ENCODE results near the gene ST3GAL4.
A peak's percentile ranks its signal among the peaks of the same experiment; 100 is the strongest.
"Not testable (repeated sequence)": the region's sequence is repeated elsewhere in the genome, so short reads cannot be mapped to it uniquely, and the experiment has no call there.

Gene ST3GAL4

GRCh38 chr11:126363706-126364248, 8.3 kb downstream of the ST3GAL4 start:
- no peaks in the 10 kb centered on the region for H3K36me3 ChIP-seq (ENCODE audit: insufficient read depth, low read length)
- no peaks in the 10 kb centered on the region for H3F3A ChIP-seq (ENCODE audit: low read depth)
- peaks cover 60% of the 10 kb centered on the region for H3K4me1 ChIP-seq (ENCODE audit: insufficient read depth, low read length, poor library complexity, severe bottlenecking)
- H4K20me1 ChIP-seq (ENCODE audit: insufficient read depth, low read length, poor library complexity, severe bottlenecking), result peaks cover 16% of the 10 kb centered on the region
- TF ChIP-seq CTCF (conservative IDR thresholded peaks at IDR 0.05; ENCODE audit: low read length) (no peak), EZH2phosphoT487 (IDR thresholded peaks at IDR 0.05; ENCODE audit: borderline replicate concordance) (no peak)
- no peak overlapping the region for H3K4me3 ChIP-seq (ENCODE audit: low read length, poor library complexity, severe bottlenecking)
- peak overlapping the region; percentile 24 for H3K9ac ChIP-seq (ENCODE audit: low read depth, low read length, poor library complexity, severe bottlenecking)
- no peaks in the 10 kb centered on the region for H3K27me3 ChIP-seq (ENCODE audit: insufficient read depth, low read length, poor library complexity, severe bottlenecking)
- H3K79me2 ChIP-seq (ENCODE audit: insufficient read depth, low read length), result peaks cover 86% of the 10 kb centered on the region
- H3K4me2 ChIP-seq (ENCODE audit: low read depth, low read length, poor library complexity, severe bottlenecking), result peak overlapping the region; percentile 51
- no peaks in the 10 kb centered on the region for H3K9me2 ChIP-seq (replicated peaks; ENCODE audit: low read depth, low read length)
- H3K9me3 ChIP-seq (ENCODE audit: insufficient read depth, low read depth, low read length), result no peaks in the 10 kb centered on the region
- H2AFZ ChIP-seq (ENCODE audit: low read length), result no peak overlapping the region

GRCh38 chr11:126364735-126365134, 9.2 kb downstream of the ST3GAL4 start:
- not testable (repeated sequence) for H3K36me3 ChIP-seq (ENCODE audit: insufficient read depth, low read length); H2AFZ ChIP-seq (ENCODE audit: low read length); H3K27me3 ChIP-seq (ENCODE audit: insufficient read depth, low read length, poor library complexity, severe bottlenecking); H3K9me2 ChIP-seq (replicated peaks; ENCODE audit: low read depth, low read length); H3F3A ChIP-seq (ENCODE audit: low read depth); H3K4me2 ChIP-seq (ENCODE audit: low read depth, low read length, poor library complexity, severe bottlenecking); H3K9ac ChIP-seq (ENCODE audit: low read depth, low read length, poor library complexity, severe bottlenecking); H3K9me3 ChIP-seq (ENCODE audit: insufficient read depth, low read depth, low read length); H3K4me3 ChIP-seq (ENCODE audit: low read length, poor library complexity, severe bottlenecking)
- Histone ChIP-seq H4K20me1 (ENCODE audit: insufficient read depth, low read length, poor library complexity, severe bottlenecking) (peaks cover 12% of the 10 kb centered on the region), H3K79me2 (ENCODE audit: insufficient read depth, low read length) (peaks cover 86% of the 10 kb centered on the region), H3K4me1 (ENCODE audit: insufficient read depth, low read length, poor library complexity, severe bottlenecking) (peaks cover 56% of the 10 kb centered on the region)

- Histone ChIP-seq H4K20me1 (ENCODE audit: insufficient read depth, low read length, poor library complexity, severe bottlenecking) (peaks cover 12% of the 10 kb centered on the region), H3K79me2 (ENCODE audit: insufficient read depth, low read length) (peaks cover 86% of the 10 kb centered on the region), H3K4me1 (ENCODE audit: insufficient read depth, low read length, poor library complexity, severe bottlenecking) (peaks cover 56% of the 10 kb centered on the region)
- H3K4me3 ChIP-seq (ENCODE audit: low read length, poor library complexity, severe bottlenecking); H3K36me3 ChIP-seq (ENCODE audit: insufficient read depth, low read length); H3K9ac ChIP-seq (ENCODE audit: low read depth, low read length, poor library complexity, severe bottlenecking); H2AFZ ChIP-seq (ENCODE audit: low read length); H3K9me3 ChIP-seq (ENCODE audit: insufficient read depth, low read depth, low read length); H3K27me3 ChIP-seq (ENCODE audit: insufficient read depth, low read length, poor library complexity, severe bottlenecking); H3F3A ChIP-seq (ENCODE audit: low read depth); H3K9me2 ChIP-seq (replicated peaks; ENCODE audit: low read depth, low read length); H3K4me2 ChIP-seq (ENCODE audit: low read depth, low read length, poor library complexity, severe bottlenecking): not testable (repeated sequence)
Observed at GRCh38 chr11:126365508-126365907, 10.0 kb downstream of the ST3GAL4 start.

- H3K4me3 ChIP-seq (ENCODE audit: low read length, poor library complexity, severe bottlenecking), result no peak overlapping the region
- H2AFZ ChIP-seq (ENCODE audit: low read length), result no peak overlapping the region
- peaks cover 84% of the 10 kb centered on the region for H3K79me2 ChIP-seq (ENCODE audit: insufficient read depth, low read length)
- peak overlapping the region; percentile 29 for H3K4me2 ChIP-seq (ENCODE audit: low read depth, low read length, poor library complexity, severe bottlenecking)
- no peaks in the 10 kb centered on the region for H3K27me3 ChIP-seq (ENCODE audit: insufficient read depth, low read length, poor library complexity, severe bottlenecking)
- no peaks in the 10 kb centered on the region for H3K9me2 ChIP-seq (replicated peaks; ENCODE audit: low read depth, low read length)
- no peaks in the 10 kb centered on the region for H3F3A ChIP-seq (ENCODE audit: low read depth)
- H3K36me3 ChIP-seq (ENCODE audit: insufficient read depth, low read length), result no peaks in the 10 kb centered on the region
- H3K9ac ChIP-seq (ENCODE audit: low read depth, low read length, poor library complexity, severe bottlenecking), result no peak overlapping the region
- peaks cover 12% of the 10 kb centered on the region for H4K20me1 ChIP-seq (ENCODE audit: insufficient read depth, low read length, poor library complexity, severe bottlenecking)
- no peak for TF ChIP-seq CTCF (conservative IDR thresholded peaks at IDR 0.05; ENCODE audit: low read length)
- TF ChIP-seq EZH2phosphoT487 (IDR thresholded peaks at IDR 0.05; ENCODE audit: borderline replicate concordance), result no peak
- H3K4me1 ChIP-seq (ENCODE audit: insufficient read depth, low read length, poor library complexity, severe bottlenecking), result peaks cover 50% of the 10 kb centered on the region
- no peaks in the 10 kb centered on the region for H3K9me3 ChIP-seq (ENCODE audit: insufficient read depth, low read depth, low read length)
Observed at GRCh38 chr11:126366064-126366822, 10.8 kb downstream of the ST3GAL4 start.
